Fibroblast of lung (primary cell): ENCODE measurements around the gene RIPOR1. TPM values are rescaled to one million over a fixed set of nuclear protein-coding genes. Genes with fewer than 3 reads are reported as not detected.

Experiments
- DNase-seq, 2 donors: peaks; one replicate each; pipeline versions ENCODE4 v3.0.0 to v3.0.0-alpha.2; 2010; ENCODE audit warnings: low read depth in 2 of 2
- H2AFZ ChIP-seq: 2 replicates; pipeline ENCODE4 v1.5.1; 2012; ENCODE audit warnings: low read length, control low read depth, inconsistent platforms
- H3K27ac ChIP-seq: 2 replicates; pipeline ENCODE4 v1.5.1; 2011; ENCODE audit warnings: low read length, control low read depth; ENCODE audit not compliant: insufficient read depth
- H3K27me3 ChIP-seq: 2 replicates; pipeline ENCODE4 v1.5.1; 2011; ENCODE audit warnings: mild to moderate bottlenecking, low read length; ENCODE audit not compliant: control insufficient read depth, insufficient read depth
- H3K36me3 ChIP-seq: 2 replicates; pipeline ENCODE4 v1.5.1; 2011; ENCODE audit warnings: low read length; ENCODE audit not compliant: control insufficient read depth, insufficient read depth
- H3K4me1 ChIP-seq: 2 replicates; pipeline ENCODE4 v1.5.1; 2011; ENCODE audit warnings: low read length; ENCODE audit not compliant: control insufficient read depth, insufficient read depth; ENCODE audit errors: extremely low read depth
- H3K4me2 ChIP-seq: 2 replicates; pipeline ENCODE4 v1.5.1; 2011; ENCODE audit warnings: low read length, control low read depth; ENCODE audit not compliant: insufficient read depth; ENCODE audit errors: extremely low read depth
- H3K4me3 ChIP-seq, 4 experiments: fragments of 200-600 bp in 1 of 4; sonication (generic) in 1 of 4; replicated peaks in 1 of 4; 2 replicates each; pipeline ENCODE4 v1.5.1; 2011 to 2016; ENCODE audit warnings: low read length in 4 of 4, low read depth in 3 of 4, mild to moderate bottlenecking in 3 of 4, control low read depth in 2 of 4, inconsistent platforms in 1 of 4, mixed read lengths in 1 of 4; ENCODE audit not compliant: insufficient read depth in 1 of 4; ENCODE audit errors: control extremely low read depth in 1 of 4
- H3K79me2 ChIP-seq: 2 replicates; pipeline ENCODE4 v1.5.1; 2012; ENCODE audit warnings: mild to moderate bottlenecking, low read length, inconsistent platforms; ENCODE audit not compliant: control insufficient read depth, insufficient read depth
- H3K9ac ChIP-seq: 2 replicates; pipeline ENCODE4 v1.5.1; 2011; ENCODE audit warnings: mild to moderate bottlenecking, low read length, control low read depth; ENCODE audit not compliant: insufficient read depth
- H3K9me3 ChIP-seq: 2 replicates; pipeline ENCODE4 v1.5.1; 2012; ENCODE audit warnings: low read depth, low read length; ENCODE audit not compliant: control insufficient read depth, insufficient read depth
- H4K20me1 ChIP-seq: 2 replicates; pipeline ENCODE4 v1.5.1; 2011; ENCODE audit warnings: low read length; ENCODE audit not compliant: control insufficient read depth, insufficient read depth; ENCODE audit errors: extremely low read depth
- CTCF ChIP-seq, 2 donors: IDR thresholded peaks in 1 of 2; conservative IDR thresholded peaks in 1 of 2; 1 replicate in 1 of 2; 2 replicates in 1 of 2; pipeline ENCODE4 v1.5.1; 2011 to 2012; ENCODE audit warnings: low read length in 2 of 2, control low read depth in 1 of 2, inconsistent platforms in 1 of 2, low read depth in 1 of 2, mild to moderate bottlenecking in 1 of 2
- EZH2 ChIP-seq: IDR thresholded peaks from 2 replicates; pipeline ENCODE4 v1.5.1; 2012; ENCODE audit warnings: low read length, control low read depth, mild to moderate bottlenecking; ENCODE audit errors: missing control alignments
- polyA plus RNA-seq, 2 donors: library from polyadenylated mRNA; depleted of rRNA in 1 of 2; stranded (reverse) in 1 of 2; unstranded in 1 of 2; fragments of >200 nt; gene quantifications; 2 replicates each; pipeline ENCODE4 v1.2.1, GENCODE V29; 2011 to 2012; ENCODE audit warnings: missing spikeins in 1 of 2
- total RNA-seq: library from RNA; depleted of rRNA; stranded (reverse); fragments of >200 nt; gene quantifications from 2 replicates; pipeline ENCODE4 v1.2.1, GENCODE V29; 2014

Gene RIPOR1
- total and polyA plus RNA-seq, 2 donors (not counting 1 experiment from before 2014, with no cell fraction given) = 13.7 to 26.6 TPM

GRCh38 chr16:67534431-67534830 lies 5.8 kb downstream of the RIPOR1 start:
- Histone ChIP-seq H3K79me2 (peaks cover 38% of the 10 kb centered on the region), H3K9me3 (no peaks in the 10 kb centered on the region), H3K9ac (no peak overlapping the region), H3K36me3 (peaks cover 3% of the 10 kb centered on the region), H4K20me1 (no peaks in the 10 kb centered on the region), H2AFZ (no peak overlapping the region), H3K4me2 (no peak overlapping the region), H3K27ac (no peak overlapping the region), H3K4me1 (peaks cover 12% of the 10 kb centered on the region), H3K4me3 (no peak overlapping the region), H3K27me3 (no peaks in the 10 kb centered on the region)
- DNase-seq = no peak
- TF ChIP-seq EZH2 = no peak
- TF ChIP-seq CTCF (conservative IDR thresholded peaks at IDR 0.05 in 1 of 2, IDR thresholded peaks at IDR 0.05 in 1 of 2; ENCODE audit: low read depth in 1 of 2, low read length in 2 of 2) = no peak

GRCh38 chr16:67535201-67535600 lies 6.6 kb downstream of the RIPOR1 start:
- Histone ChIP-seq H2AFZ (no peak overlapping the region), H3K4me3 (no peak overlapping the region), H3K27me3 (no peaks in the 10 kb centered on the region), H3K4me2 (no peak overlapping the region), H3K9ac (no peak overlapping the region), H3K9me3 (no peaks in the 10 kb centered on the region), H4K20me1 (no peaks in the 10 kb centered on the region), H3K27ac (no peak overlapping the region), H3K4me1 (peaks cover 12% of the 10 kb centered on the region), H3K36me3 (peaks cover 8% of the 10 kb centered on the region), H3K79me2 (peaks cover 33% of the 10 kb centered on the region)
- no peak for TF ChIP-seq CTCF (conservative IDR thresholded peaks at IDR 0.05 in 1 of 2, IDR thresholded peaks at IDR 0.05 in 1 of 2; ENCODE audit: low read depth in 1 of 2, low read length in 2 of 2)
- no peak for TF ChIP-seq EZH2
- no peak for DNase-seq

GRCh38 chr16:67537270-67537635 lies 8.6 kb downstream of the RIPOR1 start:
- TF ChIP-seq CTCF (conservative IDR thresholded peaks at IDR 0.05 in 1 of 2, IDR thresholded peaks at IDR 0.05 in 1 of 2; ENCODE audit: low read depth in 1 of 2, low read length in 2 of 2) = no peak
- no peak for TF ChIP-seq EZH2
- H3K4me3 ChIP-seq = peak overlapping the region; percentile 61 to 79 (median 68)
- H2AFZ ChIP-seq = no peak overlapping the region
- H3K79me2 ChIP-seq = peaks cover 14% of the 10 kb centered on the region
- H3K9ac ChIP-seq = peak overlapping the region; percentile 68
- peaks cover 16% of the 10 kb centered on the region for H3K36me3 ChIP-seq
- no peaks in the 10 kb centered on the region for H3K9me3 ChIP-seq
- H3K4me2 ChIP-seq = peak overlapping the region; percentile 92
- H3K27me3 ChIP-seq = no peaks in the 10 kb centered on the region
- peak overlapping the region; percentile 52 for H3K27ac ChIP-seq
- peak; percentile 37 to 56 for DNase-seq
- H3K4me1 ChIP-seq = peaks cover 8% of the 10 kb centered on the region
- H4K20me1 ChIP-seq = no peaks in the 10 kb centered on the region
